ENCODE measurements around the gene CRB2.

Gene CRB2

GRCh38 chr9:123365881-123366528 is 10.0 kb downstream of the CRB2 start:
- no peak overlapping the region for H3K4me3 ChIP-seq (ENCODE audit: low read length)
- TF ChIP-seq EZH2phosphoT487 (IDR thresholded peaks at IDR 0.05; ENCODE audit: low read length): no peak
- TF ChIP-seq, protein P1, sequence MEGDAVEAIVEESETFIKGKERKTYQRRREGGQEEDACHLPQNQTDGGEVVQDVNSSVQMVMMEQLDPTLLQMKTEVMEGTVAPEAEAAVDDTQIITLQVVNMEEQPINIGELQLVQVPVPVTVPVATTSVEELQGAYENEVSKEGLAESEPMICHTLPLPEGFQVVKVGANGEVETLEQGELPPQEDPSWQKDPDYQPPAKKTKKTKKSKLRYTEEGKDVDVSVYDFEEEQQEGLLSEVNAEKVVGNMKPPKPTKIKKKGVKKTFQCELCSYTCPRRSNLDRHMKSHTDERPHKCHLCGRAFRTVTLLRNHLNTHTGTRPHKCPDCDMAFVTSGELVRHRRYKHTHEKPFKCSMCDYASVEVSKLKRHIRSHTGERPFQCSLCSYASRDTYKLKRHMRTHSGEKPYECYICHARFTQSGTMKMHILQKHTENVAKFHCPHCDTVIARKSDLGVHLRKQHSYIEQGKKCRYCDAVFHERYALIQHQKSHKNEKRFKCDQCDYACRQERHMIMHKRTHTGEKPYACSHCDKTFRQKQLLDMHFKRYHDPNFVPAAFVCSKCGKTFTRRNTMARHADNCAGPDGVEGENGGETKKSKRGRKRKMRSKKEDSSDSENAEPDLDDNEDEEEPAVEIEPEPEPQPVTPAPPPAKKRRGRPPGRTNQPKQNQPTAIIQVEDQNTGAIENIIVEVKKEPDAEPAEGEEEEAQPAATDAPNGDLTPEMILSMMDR (IDR thresholded peaks at IDR 0.05; ENCODE audit: low read length): no peak
- no peak for TF ChIP-seq EZH2 (optimal IDR thresholded peaks at IDR 0.05; ENCODE audit: low read depth, low read length)
- H3K27ac ChIP-seq (ENCODE audit: low read length): no peak overlapping the region
- no peaks in the 10 kb centered on the region for H3K9me2 ChIP-seq (replicated peaks; ENCODE audit: insufficient read depth, low read length)
- no peaks in the 10 kb centered on the region for H3K4me1 ChIP-seq (ENCODE audit: low read length)
- no peaks in the 10 kb centered on the region for H3K79me2 ChIP-seq (ENCODE audit: low read length)
- no peak overlapping the region for H2AFZ ChIP-seq (ENCODE audit: low read length)
- H3K27me3 ChIP-seq (replicated peaks; ENCODE audit: insufficient read depth, low read length): peaks cover 27% of the 10 kb centered on the region
- no peaks in the 10 kb centered on the region for H3K9me3 ChIP-seq (replicated peaks; ENCODE audit: insufficient read depth, low read length)
- DNase-seq: no peak
- H4K20me1 ChIP-seq (ENCODE audit: insufficient read depth, low read length): no peaks in the 10 kb centered on the region
- no peak overlapping the region for H3K9ac ChIP-seq (ENCODE audit: low read length)
- no peak overlapping the region for H3K4me2 ChIP-seq (ENCODE audit: low read depth, low read length)
- H3K36me3 ChIP-seq (replicated peaks; ENCODE audit: insufficient read depth, low read length): no peaks in the 10 kb centered on the region
- H3F3A ChIP-seq (ENCODE audit: insufficient read depth, low read length): no peaks in the 10 kb centered on the region

DNA sequence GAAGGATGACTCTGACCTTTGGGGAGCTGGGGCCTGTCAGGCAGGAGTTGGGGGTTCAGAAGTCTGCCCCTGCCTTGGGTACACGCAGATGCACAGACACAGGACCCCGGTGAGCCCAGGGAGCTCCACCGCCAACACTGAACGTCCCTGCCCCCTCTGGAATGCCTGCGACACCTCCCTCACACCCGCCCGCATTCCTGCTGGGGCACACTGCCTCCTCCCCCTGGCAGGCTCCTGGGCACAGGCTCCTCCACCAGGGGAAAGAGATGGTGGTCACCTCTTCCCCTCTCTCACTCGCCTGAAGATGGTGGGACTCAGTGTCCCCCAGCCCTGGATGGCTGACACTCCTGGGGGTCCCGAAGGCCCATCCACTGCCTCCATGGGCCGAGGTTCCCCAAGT is 12.0 kb downstream of the CRB2 start:
- no peak overlapping the region for H3K4me2 ChIP-seq (ENCODE audit: low read depth, low read length)
- no peaks in the 10 kb centered on the region for H3K9me3 ChIP-seq (replicated peaks; ENCODE audit: insufficient read depth, low read length)
- H3K4me1 ChIP-seq (ENCODE audit: low read length): no peaks in the 10 kb centered on the region
- H3F3A ChIP-seq (ENCODE audit: insufficient read depth, low read length): no peaks in the 10 kb centered on the region
- no peak overlapping the region for H3K4me3 ChIP-seq (ENCODE audit: low read length)
- peaks cover 48% of the 10 kb centered on the region for H3K27me3 ChIP-seq (replicated peaks; ENCODE audit: insufficient read depth, low read length)
- H2AFZ ChIP-seq (ENCODE audit: low read length): no peak overlapping the region
- H3K27ac ChIP-seq (ENCODE audit: low read length): no peak overlapping the region
- no peaks in the 10 kb centered on the region for H3K9me2 ChIP-seq (replicated peaks; ENCODE audit: insufficient read depth, low read length)
- H3K36me3 ChIP-seq (replicated peaks; ENCODE audit: insufficient read depth, low read length): no peaks in the 10 kb centered on the region
- DNase-seq: no peak
- H3K9ac ChIP-seq (ENCODE audit: low read length): no peak overlapping the region
- no peaks in the 10 kb centered on the region for H4K20me1 ChIP-seq (ENCODE audit: insufficient read depth, low read length)
- TF ChIP-seq EZH2phosphoT487 (IDR thresholded peaks at IDR 0.05; ENCODE audit: low read length) (no peak), EZH2 (optimal IDR thresholded peaks at IDR 0.05; ENCODE audit: low read depth, low read length) (no peak)
- TF ChIP-seq, protein P1 (IDR thresholded peaks at IDR 0.05; ENCODE audit: low read length): no peak
- H3K79me2 ChIP-seq (ENCODE audit: low read length): no peaks in the 10 kb centered on the region

GRCh38 chr9:123368536-123369153 is 12.6 kb downstream of the CRB2 start:
- no peak for TF ChIP-seq EZH2phosphoT487 (IDR thresholded peaks at IDR 0.05; ENCODE audit: low read length)
- TF ChIP-seq, protein P1 (IDR thresholded peaks at IDR 0.05; ENCODE audit: low read length): no peak
- no peak for TF ChIP-seq EZH2 (optimal IDR thresholded peaks at IDR 0.05; ENCODE audit: low read depth, low read length)
- Histone ChIP-seq H3K4me1 (ENCODE audit: low read length) (no peaks in the 10 kb centered on the region), H3K9me3 (replicated peaks; ENCODE audit: insufficient read depth, low read length) (no peaks in the 10 kb centered on the region), H4K20me1 (ENCODE audit: insufficient read depth, low read length) (no peaks in the 10 kb centered on the region), H3K36me3 (replicated peaks; ENCODE audit: insufficient read depth, low read length) (no peaks in the 10 kb centered on the region), H2AFZ (ENCODE audit: low read length) (no peak overlapping the region), H3F3A (ENCODE audit: insufficient read depth, low read length) (no peaks in the 10 kb centered on the region), H3K4me3 (ENCODE audit: low read length) (no peak overlapping the region), H3K4me2 (ENCODE audit: low read depth, low read length) (no peak overlapping the region), H3K27me3 (replicated peaks; ENCODE audit: insufficient read depth, low read length) (peaks cover 50% of the 10 kb centered on the region), H3K9ac (ENCODE audit: low read length) (no peak overlapping the region), H3K79me2 (ENCODE audit: low read length) (no peaks in the 10 kb centered on the region), H3K27ac (ENCODE audit: low read length) (no peak overlapping the region), H3K9me2 (replicated peaks; ENCODE audit: insufficient read depth, low read length) (no peaks in the 10 kb centered on the region)
- DNase-seq: no peak

All from MM.1S (cell line).